ENCODE data around the gene PDCD4. TPM values are rescaled to one million over a fixed set of nuclear protein-coding genes. Genes with fewer than 3 reads are reported as not detected.

The PDCD4 gene
- total RNA-seq, 1 donor from 2014 or later: 10.3 TPM

- Histone ChIP-seq H3K4me1 (peaks cover 3 to 8% of the 10 kb centered on the region in 2 donors), H3K27me3 (no peaks in the 10 kb centered on the region), H3K4me3 (no peak overlapping the region), H3K27ac (no peak overlapping the region), H3K36me3 (no peaks in the 10 kb centered on the region), H3K9me3 (no peaks in the 10 kb centered on the region)
- no peak for DNase-seq (ENCODE audit: low spot score in 2 of 2)
- no peak for TF ChIP-seq CTCF (IDR thresholded peaks at IDR 0.05)
- intact Hi-C loops (cut with DNase I): no loop called here
Measured at GRCh38 chr10:110852947-110853346, 18.8 kb upstream of the PDCD4 start.

GRCh38 chr10:110853921-110854605, 17.7 kb upstream of the PDCD4 start:
- no peak overlapping the region for H3K27ac ChIP-seq
- H3K4me1 ChIP-seq: peaks cover 3 to 8% of the 10 kb centered on the region in 2 donors
- no peak for DNase-seq (ENCODE audit: low spot score in 2 of 2)
- intact Hi-C loops (cut with DNase I): no loop called here
- no peak for TF ChIP-seq CTCF (IDR thresholded peaks at IDR 0.05)
- H3K4me3 ChIP-seq: no peak overlapping the region
- H3K27me3 ChIP-seq: no peaks in the 10 kb centered on the region
- H3K9me3 ChIP-seq: no peaks in the 10 kb centered on the region
- no peaks in the 10 kb centered on the region for H3K36me3 ChIP-seq

- no peaks in the 10 kb centered on the region for H3K9me3 ChIP-seq
- H3K4me3 ChIP-seq: no peak overlapping the region
- peak in 1 of 2 donors; percentile 43 for DNase-seq (ENCODE audit: low spot score in 2 of 2)
- H3K36me3 ChIP-seq: no peaks in the 10 kb centered on the region
- peaks cover 8 to 9% of the 10 kb centered on the region in 2 donors for H3K4me1 ChIP-seq
- H3K27me3 ChIP-seq: no peaks in the 10 kb centered on the region
- peak overlapping the region in 1 of 2 donors; percentile 48 for H3K27ac ChIP-seq
- intact Hi-C loops (cut with DNase I): no loop called here
- TF ChIP-seq CTCF (IDR thresholded peaks at IDR 0.05): no peak
Measured at GRCh38 chr10:110857265-110858171, 14.2 kb upstream of the PDCD4 start.

- DNase-seq (ENCODE audit: low spot score in 2 of 2): no peak
- no peak overlapping the region for H3K4me3 ChIP-seq
Measured at GRCh38 chr10:110858297-110858934, 13.3 kb upstream of the PDCD4 start.

More at GRCh38 chr10:110858297-110858934, 13.3 kb upstream of the PDCD4 start:
- H3K36me3 ChIP-seq: no peaks in the 10 kb centered on the region
- peak overlapping the region in 1 of 2 donors; percentile 64 for H3K27ac ChIP-seq
- TF ChIP-seq CTCF (IDR thresholded peaks at IDR 0.05): no peak
- intact Hi-C loops (cut with DNase I): no loop called here
- no peaks in the 10 kb centered on the region for H3K27me3 ChIP-seq
- peaks cover 8 to 9% of the 10 kb centered on the region in 2 donors for H3K4me1 ChIP-seq
- no peaks in the 10 kb centered on the region for H3K9me3 ChIP-seq

Data from ascending aorta (tissue), 2 donors.